Mesendoderm (in vitro differentiated cells): ENCODE measurements around the gene FAHD2B.
"Not testable (repeated sequence)": the region's sequence is repeated elsewhere in the genome, so short reads cannot be mapped to it uniquely, and the experiment has no call there.

Experiments used
- DNase-seq: peaks from one replicate; pipeline ENCODE4 v3.0.0; 2013
- H2AK5ac ChIP-seq: 2 replicates; pipeline ENCODE4 v1.6.1; 2013; ENCODE audit warnings: low read length, inconsistent platforms
- H2BK120ac ChIP-seq: 2 replicates; pipeline ENCODE4 v1.6.1; 2013; ENCODE audit warnings: low read depth, mild to moderate bottlenecking, low read length, moderate library complexity, mixed read lengths
- H2BK15ac ChIP-seq: replicated peaks from 2 replicates; pipeline ENCODE4 v1.6.1; 2013; ENCODE audit warnings: low read depth, mild to moderate bottlenecking, moderate library complexity
- H2BK5ac ChIP-seq: 2 replicates; pipeline ENCODE4 v1.6.1; 2013; ENCODE audit warnings: low read length, inconsistent platforms
- H3K18ac ChIP-seq: 2 replicates; pipeline ENCODE4 v1.6.1; 2013; ENCODE audit warnings: mild to moderate bottlenecking, low read length, mixed read lengths
- H3K23ac ChIP-seq: one replicate; pipeline ENCODE4 v1.6.1; 2013; ENCODE audit warnings: low read length
- H3K27ac ChIP-seq: 2 replicates; pipeline ENCODE4 v1.5.1; 2013; ENCODE audit warnings: low read depth, mild to moderate bottlenecking, inconsistent platforms, low read length, moderate library complexity
- H3K27me3 ChIP-seq: 2 replicates; pipeline ENCODE4 v1.6.1; 2013; ENCODE audit warnings: low read length, control low read depth, mild to moderate bottlenecking, inconsistent platforms; ENCODE audit not compliant: insufficient read depth, poor library complexity
- H3K36me3 ChIP-seq: 2 replicates; pipeline ENCODE4 v1.6.1; 2013; ENCODE audit warnings: low read length, inconsistent platforms; ENCODE audit not compliant: control insufficient read depth, insufficient read depth
- H3K4ac ChIP-seq: one replicate; pipeline ENCODE4 v1.6.1; 2013; ENCODE audit warnings: low read depth, mild to moderate bottlenecking, low read length, moderate library complexity
- H3K4me1 ChIP-seq: 2 replicates; pipeline ENCODE4 v1.6.1; 2013; ENCODE audit warnings: low read depth, low read length, inconsistent platforms; ENCODE audit not compliant: control insufficient read depth
- H3K4me2 ChIP-seq: 2 replicates; pipeline ENCODE4 v1.6.1; 2013; ENCODE audit warnings: low read length
- H3K4me3 ChIP-seq: 2 replicates; pipeline ENCODE4 v1.5.1; 2013; ENCODE audit warnings: mild to moderate bottlenecking, low read length
- H3K56ac ChIP-seq: one replicate; pipeline ENCODE4 v1.6.1; 2013; ENCODE audit warnings: low read length
- H3K79me1 ChIP-seq: 2 replicates; pipeline ENCODE4 v1.6.1; 2013; ENCODE audit warnings: low read length, inconsistent platforms
- H3K79me2 ChIP-seq: 2 replicates; pipeline ENCODE4 v1.6.1; 2013; ENCODE audit warnings: mild to moderate bottlenecking, low read length; ENCODE audit not compliant: control insufficient read depth, insufficient read depth
- H3K9ac ChIP-seq: 2 replicates; pipeline ENCODE4 v1.6.1; 2013; ENCODE audit warnings: low read length, inconsistent platforms
- H4K5ac ChIP-seq: one replicate; pipeline ENCODE4 v1.6.1; 2013; ENCODE audit warnings: low read length
- H4K8ac ChIP-seq: one replicate; pipeline ENCODE4 v1.6.1; 2013; ENCODE audit warnings: low read depth, mild to moderate bottlenecking, control low read depth, low read length, moderate library complexity
- WGBS: extraction: QIAGEN DNeasy Blood & Tissue Kit; methylation state at CpG from one replicate; pipeline ENCODE4 v1.1.7; 2013; ENCODE audit warnings: low lambda C conversion rate, missing lambda C conversion rate; ENCODE audit not compliant: insufficient coverage; ENCODE audit errors: extremely low coverage; 5-methylcytosine and 5-hydroxymethylcytosine counted together

The FAHD2B gene

GRCh38 chr2:97093983-97094771 lies 505 bp downstream of the FAHD2B start:
- H4K5ac ChIP-seq, H3K4me2 ChIP-seq, H2AK5ac ChIP-seq, H3K4me3 ChIP-seq, H2BK5ac ChIP-seq, H3K23ac ChIP-seq, H4K8ac ChIP-seq, H3K79me2 ChIP-seq, H3K56ac ChIP-seq, H3K36me3 ChIP-seq, H3K79me1 ChIP-seq, H3K27me3 ChIP-seq, H3K4ac ChIP-seq, H3K4me1 ChIP-seq, H2BK15ac ChIP-seq, H3K9ac ChIP-seq, H3K27ac ChIP-seq, H3K18ac ChIP-seq, H2BK120ac ChIP-seq: not testable (repeated sequence)
- no CpG with 5 or more reads among the region's 33 CpGs for WGBS
- DNase-seq = peak; percentile 15

- H3K23ac ChIP-seq, H3K27ac ChIP-seq, H2BK5ac ChIP-seq, H3K79me2 ChIP-seq, H3K27me3 ChIP-seq, H3K79me1 ChIP-seq, H3K56ac ChIP-seq, H4K8ac ChIP-seq, H2AK5ac ChIP-seq, DNase-seq, H3K9ac ChIP-seq, H4K5ac ChIP-seq, H3K4ac ChIP-seq, H2BK120ac ChIP-seq, H3K4me2 ChIP-seq, H3K4me1 ChIP-seq, H3K36me3 ChIP-seq, H3K18ac ChIP-seq, H3K4me3 ChIP-seq, H2BK15ac ChIP-seq: not testable (repeated sequence)
- no CpG with 5 or more reads among the region's 2 CpGs for WGBS
Measured at GRCh38 chr2:97092946-97093345, 1.7 kb downstream of the FAHD2B start.

- not testable (repeated sequence) for H3K4me3 ChIP-seq, H3K27me3 ChIP-seq, H3K27ac ChIP-seq, H2BK120ac ChIP-seq, H3K23ac ChIP-seq, H3K4me1 ChIP-seq, H3K4ac ChIP-seq, H4K5ac ChIP-seq, DNase-seq, H2BK15ac ChIP-seq, H3K18ac ChIP-seq, H3K79me1 ChIP-seq, H3K79me2 ChIP-seq, H3K9ac ChIP-seq, H3K36me3 ChIP-seq, H2AK5ac ChIP-seq, H4K8ac ChIP-seq, H3K4me2 ChIP-seq, H2BK5ac ChIP-seq, H3K56ac ChIP-seq
- no CpG with 5 or more reads among the region's 1 CpG for whole genome bisulfite sequencing
Measured at GRCh38 chr2:97088706-97089105, 6.0 kb downstream of the FAHD2B start.

DNA sequence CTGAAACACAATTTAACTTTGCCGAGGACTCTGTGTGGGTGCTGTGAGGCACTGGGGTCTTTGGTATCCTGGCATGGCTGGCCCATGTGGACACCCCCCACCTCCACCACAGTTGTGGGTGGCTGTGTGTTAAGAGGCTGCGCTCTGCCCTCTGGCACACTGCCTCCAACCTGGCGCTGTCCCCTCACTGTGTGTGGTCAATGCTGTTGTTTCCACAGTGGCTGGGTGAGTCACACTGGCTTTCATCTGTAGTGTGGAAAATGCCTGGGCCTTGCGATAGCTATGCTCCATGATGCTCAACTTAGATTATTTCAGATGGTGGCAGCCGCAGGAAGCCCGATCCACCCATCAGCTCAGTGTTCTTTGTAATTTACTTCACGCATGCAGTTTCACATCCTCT lies 9.6 kb downstream of the FAHD2B start:
- not testable (repeated sequence) for H3K79me1 ChIP-seq, H3K23ac ChIP-seq, H3K36me3 ChIP-seq, H3K56ac ChIP-seq, H3K4me1 ChIP-seq, DNase-seq, H2AK5ac ChIP-seq, H3K18ac ChIP-seq, H3K27me3 ChIP-seq, H3K4ac ChIP-seq, H2BK120ac ChIP-seq, H3K4me3 ChIP-seq, H3K27ac ChIP-seq, H3K4me2 ChIP-seq, H3K79me2 ChIP-seq, H2BK5ac ChIP-seq, H3K9ac ChIP-seq, H4K8ac ChIP-seq, H2BK15ac ChIP-seq, H4K5ac ChIP-seq
- no CpG with 5 or more reads among the region's 7 CpGs for WGBS

DNA sequence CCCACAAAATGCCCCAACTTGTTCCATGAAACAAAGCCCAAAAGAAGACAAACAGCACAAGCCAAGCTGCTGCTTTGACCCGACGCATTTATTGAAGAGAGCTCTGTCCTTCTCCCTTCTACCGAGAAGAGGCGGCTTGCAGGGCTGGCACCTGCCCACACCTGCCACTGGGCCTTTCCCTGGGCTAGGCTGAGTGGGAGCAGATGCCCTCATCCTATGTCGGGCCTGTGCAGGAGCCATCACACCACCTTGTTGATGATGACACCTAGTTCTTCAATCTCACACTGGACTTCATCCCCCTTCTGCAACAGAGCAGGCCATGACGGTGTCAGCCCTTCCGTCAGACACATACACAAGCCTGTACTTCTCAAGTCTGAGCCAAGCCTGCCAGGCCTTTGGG lies 11.2 kb downstream of the FAHD2B start:
- not testable (repeated sequence) for H2BK15ac ChIP-seq, H3K4me2 ChIP-seq, H4K5ac ChIP-seq, H3K23ac ChIP-seq, H3K18ac ChIP-seq, H3K56ac ChIP-seq, H3K4ac ChIP-seq, H3K79me2 ChIP-seq, H3K79me1 ChIP-seq, H2AK5ac ChIP-seq, H3K9ac ChIP-seq, H3K27ac ChIP-seq, H3K36me3 ChIP-seq, DNase-seq, H3K4me3 ChIP-seq, H2BK5ac ChIP-seq, H2BK120ac ChIP-seq, H3K4me1 ChIP-seq, H3K27me3 ChIP-seq, H4K8ac ChIP-seq
- WGBS = no CpG with 5 or more reads among the region's 7 CpGs

GRCh38 chr2:97082206-97082605 lies 12.5 kb downstream of the FAHD2B start:
- not testable (repeated sequence) for H3K27me3 ChIP-seq, H3K4ac ChIP-seq, H2BK15ac ChIP-seq, H3K9ac ChIP-seq, H3K18ac ChIP-seq, H3K36me3 ChIP-seq, H3K27ac ChIP-seq, H3K79me1 ChIP-seq, H3K4me2 ChIP-seq, H3K79me2 ChIP-seq, H3K4me1 ChIP-seq, H2BK5ac ChIP-seq, H3K4me3 ChIP-seq, H2AK5ac ChIP-seq, H2BK120ac ChIP-seq, H4K5ac ChIP-seq, H3K23ac ChIP-seq, H4K8ac ChIP-seq, H3K56ac ChIP-seq
- peak; percentile 32 for DNase-seq
- no CpG with 5 or more reads among the region's 9 CpGs for WGBS
